Hippocampal formation (tissue), 2 donors: ENCODE data around the gene ZC3H6.
"Not testable (repeated sequence)": the region's sequence is repeated elsewhere in the genome, so short reads cannot be mapped to it uniquely, and the experiment has no call there.

Experiments used
- DNase-seq, 2 donors: peaks; one replicate each; lab custom pipeline; 2025; lab: John Stamatoyannopoulos, UW

Gene ZC3H6

GRCh38 chr2:112277596-112278220, 2.3 kb downstream of the ZC3H6 start:
- no peak for DNase-seq

GRCh38 chr2:112282066-112282465, 6.7 kb downstream of the ZC3H6 start:
- DNase-seq, result not testable (repeated sequence)

GRCh38 chr2:112283535-112283934, 8.1 kb downstream of the ZC3H6 start:
- not testable (repeated sequence) for DNase-seq

- DNase-seq, result no peak
Observed at GRCh38 chr2:112290088-112290487, 14.7 kb downstream of the ZC3H6 start.

- DNase-seq, result no peak
Observed at GRCh38 chr2:112290648-112291047, 15.3 kb downstream of the ZC3H6 start.

- no peak for DNase-seq
Observed at GRCh38 chr2:112293636-112294401, 18.4 kb downstream of the ZC3H6 start.

- no peak for DNase-seq
Observed at GRCh38 chr2:112295407-112296078, 20.1 kb downstream of the ZC3H6 start.

GRCh38 chr2:112296407-112296806, 21.0 kb downstream of the ZC3H6 start:
- no peak for DNase-seq

GRCh38 chr2:112301171-112301584, 25.8 kb downstream of the ZC3H6 start:
- no peak for DNase-seq

- DNase-seq, result no peak
Observed at GRCh38 chr2:112301973-112302372, 26.6 kb downstream of the ZC3H6 start.

- no peak for DNase-seq
Observed at GRCh38 chr2:112304298-112304941, 29.0 kb downstream of the ZC3H6 start.

GRCh38 chr2:112305132-112305531, 29.7 kb downstream of the ZC3H6 start:
- DNase-seq, result no peak

GRCh38 chr2:112310906-112311305, 35.5 kb downstream of the ZC3H6 start:
- DNase-seq, result no peak

- DNase-seq, result no peak
Observed at GRCh38 chr2:112311932-112312331, 36.5 kb downstream of the ZC3H6 start.

GRCh38 chr2:112312821-112313220, 37.4 kb downstream of the ZC3H6 start:
- no peak for DNase-seq

- no peak for DNase-seq
Observed at GRCh38 chr2:112314856-112315255, 39.5 kb downstream of the ZC3H6 start.

- DNase-seq, result no peak
Observed at GRCh38 chr2:112317303-112318158, 42.1 kb downstream of the ZC3H6 start.

GRCh38 chr2:112318515-112318914, 43.1 kb downstream of the ZC3H6 start:
- no peak for DNase-seq

GRCh38 chr2:112321375-112322320, 46.3 kb downstream of the ZC3H6 start:
- no peak for DNase-seq

GRCh38 chr2:112322919-112323318, 47.5 kb downstream of the ZC3H6 start:
- no peak for DNase-seq
